Activated CD4-positive, alpha-beta T cell treated with anti-CD3 and anti-CD28 coated beads for 24 hours (primary cell): ENCODE data around the gene ACY1.
A peak's percentile ranks its signal among the peaks of the same experiment; 100 is the strongest.

Experiments
- DNase-seq, 2 donors: peaks; one replicate each; pipeline ENCODE4 v3.0.0-alpha.2; 2020; ENCODE audit warnings: low read depth in 2 of 2

ACY1 gene

GRCh38 chr3:51982838-51983577 lies at the start of gene ACY1:
ACY1 (plus strand) TSS chr3:51983535; CDS start chr3:51984065, 530 bp downstream.
- peak; percentile 59 to 72 for DNase-seq

GRCh38 chr3:51934139-51934850 lies 49.0 kb upstream of the ACY1 start:
- no peak for DNase-seq

- no peak for DNase-seq
Measured at GRCh38 chr3:51934991-51935885, 48.1 kb upstream of the ACY1 start.

- DNase-seq, result no peak
Measured at GRCh38 chr3:51935886-51936755, 47.2 kb upstream of the ACY1 start.

- DNase-seq, result no peak
Measured at GRCh38 chr3:51937014-51937413, 46.3 kb upstream of the ACY1 start.

- DNase-seq, result no peak
Measured at GRCh38 chr3:51937611-51938450, 45.5 kb upstream of the ACY1 start.

- no peak for DNase-seq
Measured at GRCh38 chr3:51938780-51939425, 44.4 kb upstream of the ACY1 start.

- DNase-seq, result no peak
Measured at GRCh38 chr3:51940648-51941462, 42.5 kb upstream of the ACY1 start.

GRCh38 chr3:51941463-51941797 lies 41.9 kb upstream of the ACY1 start:
- no peak for DNase-seq

- DNase-seq, result peak; percentile 99 to 100
Measured at GRCh38 chr3:51941798-51942602, 41.3 kb upstream of the ACY1 start, which contains the start of the genes PARP3 and RRP9. PARP3 (plus strand) TSS chr3:51942363; CDS start chr3:51943356, 993 bp downstream. RRP9 (minus strand) TSS chr3:51941904; CDS start chr3:51941867, 37 bp downstream.

GRCh38 chr3:51942603-51943450 lies 40.5 kb upstream of the ACY1 start:
- DNase-seq, result peak; percentile 29 to 41

- DNase-seq, result no peak
Measured at GRCh38 chr3:51943451-51944391, 39.6 kb upstream of the ACY1 start.

- no peak for DNase-seq
Measured at GRCh38 chr3:51944451-51945021, 38.8 kb upstream of the ACY1 start.

GRCh38 chr3:51945031-51945840 lies 38.1 kb upstream of the ACY1 start:
- no peak for DNase-seq
